ENCODE results near the gene CAV2. TPM values are rescaled to one million over a fixed set of nuclear protein-coding genes. Genes with fewer than 3 reads are reported as not detected.
A peak's percentile ranks its signal among the peaks of the same experiment; 100 is the strongest.

CAV2 gene
- total and polyA plus RNA-seq, 3 donors from 2014 or later = 33.0 to 40.2 (median 33.5) TPM

DNA sequence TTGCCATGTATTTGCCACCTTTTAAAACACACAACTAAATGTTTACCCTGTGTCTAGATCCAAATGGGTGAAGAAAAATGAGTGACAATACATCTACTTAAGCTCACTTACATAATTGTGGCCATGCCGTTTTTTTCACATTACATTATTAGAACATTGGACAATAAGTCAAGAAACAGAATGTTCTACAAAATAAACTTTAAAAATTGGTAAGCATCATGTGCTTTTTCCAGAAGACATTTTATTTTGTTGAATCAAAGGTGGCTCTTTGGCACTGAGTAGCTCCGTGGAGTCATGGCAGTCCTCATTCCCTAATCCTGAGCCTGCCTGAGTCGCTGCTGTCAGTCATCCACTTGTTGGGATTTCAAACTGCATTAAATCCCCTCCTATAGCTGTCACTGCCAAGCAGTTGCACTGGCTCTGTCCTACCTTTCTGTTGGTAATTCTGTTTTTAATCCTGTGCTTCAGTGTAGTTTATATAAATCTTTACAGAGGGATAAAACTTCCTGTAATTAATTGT is 57.6 kb downstream of the CAV2 start:
- intact Hi-C loops (cut with DNase I; ENCODE audit: low total_unique reads) = no loop called here

GRCh38 chr7:116557901-116558300 is 58.4 kb downstream of the CAV2 start:
- no peaks in the 10 kb centered on the region for H3K9me3 ChIP-seq
- TF ChIP-seq POLR2A (IDR thresholded peaks at IDR 0.05) = no peak
- TF ChIP-seq, protein P1, sequence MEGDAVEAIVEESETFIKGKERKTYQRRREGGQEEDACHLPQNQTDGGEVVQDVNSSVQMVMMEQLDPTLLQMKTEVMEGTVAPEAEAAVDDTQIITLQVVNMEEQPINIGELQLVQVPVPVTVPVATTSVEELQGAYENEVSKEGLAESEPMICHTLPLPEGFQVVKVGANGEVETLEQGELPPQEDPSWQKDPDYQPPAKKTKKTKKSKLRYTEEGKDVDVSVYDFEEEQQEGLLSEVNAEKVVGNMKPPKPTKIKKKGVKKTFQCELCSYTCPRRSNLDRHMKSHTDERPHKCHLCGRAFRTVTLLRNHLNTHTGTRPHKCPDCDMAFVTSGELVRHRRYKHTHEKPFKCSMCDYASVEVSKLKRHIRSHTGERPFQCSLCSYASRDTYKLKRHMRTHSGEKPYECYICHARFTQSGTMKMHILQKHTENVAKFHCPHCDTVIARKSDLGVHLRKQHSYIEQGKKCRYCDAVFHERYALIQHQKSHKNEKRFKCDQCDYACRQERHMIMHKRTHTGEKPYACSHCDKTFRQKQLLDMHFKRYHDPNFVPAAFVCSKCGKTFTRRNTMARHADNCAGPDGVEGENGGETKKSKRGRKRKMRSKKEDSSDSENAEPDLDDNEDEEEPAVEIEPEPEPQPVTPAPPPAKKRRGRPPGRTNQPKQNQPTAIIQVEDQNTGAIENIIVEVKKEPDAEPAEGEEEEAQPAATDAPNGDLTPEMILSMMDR (IDR thresholded peaks at IDR 0.05) = no peak
- H3K4me1 ChIP-seq = peaks cover 4% of the 10 kb centered on the region
- no peak for DNase-seq
- no peaks in the 10 kb centered on the region for H3K27me3 ChIP-seq
- intact Hi-C loops (cut with DNase I; ENCODE audit: low total_unique reads) = no loop called here
- H3K36me3 ChIP-seq (ENCODE audit: low read depth, missing control alignments) = no peaks in the 10 kb centered on the region
- no peak overlapping the region for H3K4me3 ChIP-seq
- H3K27ac ChIP-seq = peak overlapping the region in 1 of 2 donors; percentile 8
- WGBS, 2 donors = 84 to 94% methylated on average over 4 of the region's 4 CpGs

More for the DNA sequence above, 57.6 kb downstream of the CAV2 start:
- H3K27me3 ChIP-seq = no peaks in the 10 kb centered on the region
- no peaks in the 10 kb centered on the region for H3K36me3 ChIP-seq (ENCODE audit: low read depth, missing control alignments)
- 47 to 60% methylated on average over 3 of the region's 3 CpGs for WGBS, 2 donors
- peak overlapping the region; percentile 8 to 15 for H3K27ac ChIP-seq
- no peak overlapping the region for H3K4me3 ChIP-seq
- no peak for DNase-seq
- peaks cover 4% of the 10 kb centered on the region for H3K4me1 ChIP-seq
- TF ChIP-seq, protein P1 (IDR thresholded peaks at IDR 0.05) = no peak
- TF ChIP-seq POLR2A (IDR thresholded peaks at IDR 0.05) = no peak
- H3K9me3 ChIP-seq = no peaks in the 10 kb centered on the region

Other genes with a start within 250 kb of the CAV2 start
- gene CAV1, start 25.3 kb downstream of the CAV2 start, total RNA-seq = 10 to 100 TPM; 33.1 to 39.9 TPM
- gene CAV1, start 25.3 kb downstream of the CAV2 start, polyA plus RNA-seq (ENCODE audit: insufficient read depth, low read depth, low replicate concordance) = 84.2 TPM
- 1 to 10 TPM; 2.0 to 3.2 TPM for gene MET, start 172.5 kb downstream of the CAV2 start, total RNA-seq
- gene MET, start 172.5 kb downstream of the CAV2 start, polyA plus RNA-seq (ENCODE audit: insufficient read depth, low read depth, low replicate concordance) = 3.9 TPM

Measured in testis (tissue), 3 donors.